ENCODE results near the gene SCRN2.

SCRN2 gene

DNA sequence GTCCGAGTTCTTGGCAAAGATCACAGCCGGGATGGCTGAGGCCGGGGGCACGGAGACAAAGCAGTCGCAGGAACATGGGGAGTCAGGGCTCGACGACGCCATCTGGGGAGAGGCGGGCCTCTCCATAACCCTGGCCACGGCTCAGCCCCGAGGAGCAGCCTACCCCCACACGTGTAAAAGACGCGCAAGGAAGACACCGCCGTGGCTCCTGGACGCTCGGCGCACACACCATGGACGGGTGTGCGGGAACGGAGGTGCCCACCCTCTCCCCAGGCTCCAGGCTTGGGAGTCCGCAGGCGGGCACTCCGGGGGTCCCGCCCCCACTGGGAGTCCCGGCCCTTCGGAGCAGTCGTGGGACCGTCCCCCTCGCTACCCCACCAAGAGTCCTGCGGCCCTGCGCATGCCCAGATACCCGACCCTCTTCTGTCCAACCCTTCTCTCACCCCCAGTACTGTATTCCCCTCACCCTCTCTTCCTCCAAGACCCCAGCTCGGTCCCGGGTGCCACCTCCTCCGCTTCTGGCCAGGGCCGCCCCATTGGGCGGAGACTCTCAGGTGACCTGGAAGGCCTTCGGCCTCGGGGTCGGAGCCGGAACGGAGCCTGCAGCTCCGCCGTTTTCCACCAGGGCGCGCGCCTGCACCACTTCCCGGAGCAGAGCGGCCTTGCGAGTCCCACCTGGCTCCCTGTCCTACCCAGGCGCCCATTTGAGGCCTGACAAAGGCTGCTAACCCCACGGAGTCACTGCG is at the start of gene SCRN2:
TSS of gene SCRN2 (minus strand) at position 532 of the 746 bp plus-strand sequence. CDS start at position 102, 430 bp downstream.
- DNase-seq, result peak; percentile 97

DNA sequence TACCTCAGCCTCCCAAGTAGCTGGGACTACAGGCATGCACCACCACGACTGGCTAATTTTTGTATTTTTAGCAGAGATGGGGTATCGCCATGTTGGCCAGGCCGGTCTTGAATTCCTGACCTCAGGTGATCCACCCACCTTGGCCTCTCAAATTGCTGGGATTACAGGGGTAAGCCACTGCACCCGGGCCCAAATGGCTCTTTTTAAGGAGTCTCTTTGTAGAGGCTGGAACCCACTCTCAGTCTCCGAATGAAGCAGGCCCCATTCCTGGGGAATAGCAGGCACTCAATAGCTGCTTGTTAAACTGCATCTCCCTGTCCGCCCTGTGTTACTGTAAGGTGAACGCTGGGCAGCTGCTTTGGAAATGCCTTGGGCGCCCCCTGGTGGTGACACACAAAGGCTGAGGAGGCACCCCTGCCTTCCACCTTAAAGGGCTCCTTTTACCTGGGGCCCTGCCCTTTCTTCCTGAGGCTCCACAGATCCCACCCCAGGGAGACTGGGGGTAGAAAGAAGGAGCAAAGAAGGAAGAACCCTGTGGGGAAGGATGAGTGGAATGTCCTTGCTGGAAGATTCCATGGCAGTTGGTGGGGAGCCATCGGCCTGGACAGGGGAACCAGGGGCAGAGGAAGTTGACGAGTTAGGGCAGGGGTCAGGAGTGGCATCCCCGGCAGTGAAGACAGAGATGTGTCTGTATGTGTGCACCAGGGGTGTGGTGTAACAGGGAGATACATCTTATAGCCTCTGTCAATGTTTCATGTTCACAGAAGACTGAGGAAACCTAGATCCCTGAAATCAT is 48.9 kb upstream of the SCRN2 start:
- DNase-seq, result peak; percentile 98

DNA sequence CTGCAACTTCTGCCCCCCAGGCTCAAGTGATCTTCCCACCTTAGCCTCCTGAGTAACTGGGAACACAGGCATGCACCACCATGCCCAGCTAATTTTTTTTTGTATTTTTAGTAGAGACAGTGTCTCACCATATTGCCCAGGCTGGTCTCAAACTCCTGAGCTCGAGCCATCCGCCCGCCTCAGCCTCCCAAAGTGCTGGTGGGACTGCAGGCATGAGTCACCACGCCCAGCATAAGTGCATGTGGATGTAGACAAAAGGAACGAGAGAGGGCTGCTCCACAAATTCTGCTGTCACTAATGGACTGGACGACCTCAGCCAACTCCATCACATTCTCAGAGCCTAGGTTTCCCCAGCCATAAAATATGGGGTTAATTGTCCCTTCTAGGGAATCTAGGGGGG is 47.2 kb upstream of the SCRN2 start:
- DNase-seq, result no peak

DNA sequence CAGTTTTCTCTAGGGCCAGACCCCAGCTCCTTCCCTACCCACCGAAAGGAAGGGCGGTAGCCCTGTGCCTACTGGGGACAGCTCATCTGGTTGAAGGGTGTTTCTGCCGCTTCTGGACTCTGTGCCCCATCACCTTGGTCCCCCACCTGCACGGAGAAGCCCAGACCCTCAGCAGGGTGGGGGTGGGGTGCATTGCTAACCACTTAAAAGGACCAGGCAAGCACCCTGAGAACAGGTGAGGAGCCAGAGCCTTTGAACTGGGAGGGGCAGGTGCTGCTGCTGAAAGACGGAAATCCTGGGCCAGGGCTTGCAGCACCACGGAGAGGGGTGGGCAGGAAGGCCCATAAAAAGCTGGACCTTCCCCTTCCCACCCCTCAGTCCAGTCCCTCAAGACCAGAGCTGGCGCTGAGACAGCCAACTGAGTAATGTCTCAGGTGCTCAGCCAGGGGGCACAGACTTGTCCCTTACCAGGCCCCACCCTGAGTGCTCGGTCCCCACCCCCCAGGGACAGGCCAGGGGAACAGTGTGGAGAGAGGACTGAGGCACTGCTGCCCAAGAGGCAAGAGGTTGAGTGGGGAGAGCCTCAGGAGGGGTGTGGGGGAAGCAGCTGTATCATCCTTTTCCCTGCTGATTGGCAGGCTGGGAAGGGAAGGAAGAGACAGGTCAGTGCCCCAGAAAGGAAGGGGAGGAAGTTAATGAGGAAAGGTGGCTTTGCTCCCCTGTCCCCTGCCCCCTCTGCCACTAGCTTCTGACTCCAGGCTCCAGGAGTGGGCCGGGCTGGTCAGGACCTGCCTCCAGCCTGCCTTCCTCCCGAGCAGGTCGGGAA is 44.0 kb upstream of the SCRN2 start:
- DNase-seq, result no peak

DNA sequence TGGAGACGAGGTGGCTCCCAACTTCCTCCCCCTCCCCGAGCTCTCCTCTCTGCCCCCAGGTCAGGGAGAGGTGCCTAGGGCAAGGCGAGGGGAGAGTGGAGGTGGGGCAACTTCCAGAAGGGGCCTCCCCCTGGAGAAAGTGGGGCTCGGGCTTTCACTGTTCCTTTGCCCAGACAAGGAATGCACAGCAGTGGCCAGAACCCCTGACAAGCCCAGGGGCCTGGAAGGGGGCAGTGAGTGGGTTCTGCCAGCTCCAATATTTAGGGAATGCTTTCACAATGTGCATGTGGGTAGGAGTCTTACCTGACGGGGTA is 43.3 kb upstream of the SCRN2 start:
- no peak for DNase-seq

DNA sequence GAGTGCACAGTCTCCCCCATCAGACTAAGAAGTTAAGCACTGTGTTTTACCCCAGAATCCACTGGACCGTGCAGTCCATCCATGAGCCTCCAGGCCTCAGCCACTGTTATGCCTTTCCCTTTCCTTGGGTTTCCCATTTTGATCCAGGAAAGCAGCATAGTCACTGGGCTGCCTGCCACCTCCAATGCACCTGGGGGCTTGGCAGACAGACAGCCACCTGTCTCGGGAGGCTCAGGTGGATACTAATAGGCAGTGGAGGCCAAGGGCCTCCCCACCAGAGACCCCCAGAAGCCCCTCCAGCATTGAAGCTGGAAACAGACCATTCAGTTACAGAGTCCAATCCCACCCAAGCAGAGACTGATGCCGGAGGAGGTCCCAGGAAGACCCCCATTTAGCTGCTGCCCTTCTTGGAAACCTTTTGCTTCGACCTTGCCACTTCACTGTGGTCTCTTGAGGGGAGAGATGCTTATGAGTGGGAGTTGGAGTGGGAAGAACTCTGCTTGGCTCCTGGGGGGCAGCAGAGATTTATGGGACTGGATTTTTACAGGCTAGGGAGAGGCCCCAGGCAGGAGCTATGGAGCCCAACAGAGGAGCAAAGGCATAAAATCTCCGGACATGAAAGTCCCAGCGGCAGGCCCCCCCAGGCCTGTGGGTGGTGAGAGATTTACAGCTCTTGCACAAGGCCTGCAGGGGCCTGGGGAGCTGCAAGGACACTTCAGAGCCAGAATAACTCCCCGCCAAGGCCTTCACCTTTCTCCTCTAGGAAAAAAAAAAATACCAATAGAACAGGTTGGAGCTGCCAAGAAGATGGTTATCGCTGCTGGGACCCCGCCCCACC is 42.7 kb upstream of the SCRN2 start:
- DNase-seq, result no peak

DNA sequence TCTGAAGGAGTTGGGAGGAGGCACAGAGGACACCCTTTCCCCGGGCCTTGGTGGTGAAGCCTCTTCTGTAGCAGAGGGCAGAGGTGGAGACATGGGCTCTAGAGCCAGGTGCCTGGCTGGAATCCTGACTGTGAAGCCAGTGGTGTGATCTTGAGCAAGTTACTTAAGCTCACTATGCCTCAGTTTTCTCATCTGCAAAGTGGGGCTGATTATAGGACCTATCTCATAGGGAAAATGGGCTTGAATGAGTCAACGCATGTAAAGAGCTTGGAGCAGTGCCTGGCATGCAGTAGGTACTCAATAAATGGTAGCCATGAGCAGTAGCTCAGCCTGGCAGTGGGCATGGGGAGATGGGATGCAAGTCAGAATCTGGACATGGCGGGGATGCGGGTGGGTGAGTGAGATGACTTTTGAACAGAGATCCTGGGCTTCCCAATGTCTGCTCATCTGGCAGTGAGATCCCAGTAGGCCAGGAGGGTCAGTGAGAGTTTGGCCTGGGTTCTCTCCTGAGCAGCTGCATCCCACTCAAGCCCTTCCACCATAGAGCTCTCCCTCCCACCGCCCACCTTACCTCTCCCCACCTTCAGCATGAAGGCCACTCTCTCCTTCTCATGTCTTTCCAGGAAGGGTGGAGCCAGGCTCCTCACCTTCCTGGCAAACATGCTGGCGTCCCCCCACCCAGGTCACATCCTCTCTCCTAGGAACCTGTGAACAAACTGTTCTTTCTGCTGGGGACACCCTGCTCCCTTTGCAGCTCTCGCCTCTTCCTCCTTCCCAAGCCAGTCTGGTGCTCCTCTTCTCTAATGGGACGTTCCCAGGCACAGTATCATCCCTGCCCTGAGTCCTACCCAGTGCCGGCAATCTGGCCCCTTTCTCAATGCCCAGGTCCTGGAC is 41.9 kb upstream of the SCRN2 start:
- no peak for DNase-seq

DNA sequence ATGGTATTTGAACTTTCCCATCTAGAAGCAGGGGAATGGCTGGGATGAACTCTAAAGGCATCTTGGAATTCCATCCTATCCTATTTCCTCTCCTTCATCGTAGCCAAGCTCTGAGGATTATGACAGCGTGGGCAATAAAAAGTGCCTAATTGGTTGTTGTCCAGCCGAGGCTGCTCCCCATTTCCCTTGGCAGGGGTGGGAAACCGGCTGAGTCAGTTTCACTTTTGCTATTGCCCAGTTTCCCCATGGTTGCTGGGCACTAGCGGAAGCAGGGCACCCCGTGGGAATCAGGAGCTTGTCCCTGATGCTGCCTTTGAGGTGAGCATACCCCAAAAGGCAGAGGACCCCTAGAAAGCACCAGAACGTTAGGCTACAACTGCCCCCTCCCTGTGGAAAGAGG is 41.2 kb upstream of the SCRN2 start:
- no peak for DNase-seq

DNA sequence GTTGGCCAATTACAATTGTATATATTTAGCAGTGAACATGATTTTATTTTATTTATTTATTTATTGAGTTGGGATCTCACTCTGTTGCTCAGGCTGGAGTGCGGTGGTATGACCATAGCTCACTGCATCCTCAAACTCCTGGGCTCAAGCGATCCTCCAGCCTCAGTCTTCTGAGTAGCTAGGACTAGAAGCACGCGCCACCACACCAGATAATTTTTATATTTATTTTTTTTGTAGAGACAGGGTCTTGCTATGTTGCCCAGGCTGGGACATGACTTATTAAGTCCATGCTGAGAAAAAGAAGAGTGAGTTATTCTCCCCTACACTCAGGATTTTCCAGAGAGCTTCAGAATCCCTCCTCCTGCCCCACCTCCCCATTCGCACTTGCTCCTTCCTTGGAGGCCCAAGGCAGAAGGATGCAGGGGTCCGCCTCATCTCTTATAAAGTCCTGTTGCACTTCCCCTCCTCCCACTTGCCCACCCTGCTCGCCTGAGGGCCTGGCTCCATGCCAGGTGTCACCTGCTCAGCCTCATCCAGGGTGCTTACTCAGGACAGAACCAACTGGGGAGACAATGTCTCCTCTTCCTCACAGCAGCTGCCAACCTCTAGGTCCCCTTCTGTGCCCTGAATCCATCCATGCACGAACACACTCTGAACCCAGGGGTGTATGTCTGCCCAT is 38.8 kb upstream of the SCRN2 start:
- no peak for DNase-seq

DNA sequence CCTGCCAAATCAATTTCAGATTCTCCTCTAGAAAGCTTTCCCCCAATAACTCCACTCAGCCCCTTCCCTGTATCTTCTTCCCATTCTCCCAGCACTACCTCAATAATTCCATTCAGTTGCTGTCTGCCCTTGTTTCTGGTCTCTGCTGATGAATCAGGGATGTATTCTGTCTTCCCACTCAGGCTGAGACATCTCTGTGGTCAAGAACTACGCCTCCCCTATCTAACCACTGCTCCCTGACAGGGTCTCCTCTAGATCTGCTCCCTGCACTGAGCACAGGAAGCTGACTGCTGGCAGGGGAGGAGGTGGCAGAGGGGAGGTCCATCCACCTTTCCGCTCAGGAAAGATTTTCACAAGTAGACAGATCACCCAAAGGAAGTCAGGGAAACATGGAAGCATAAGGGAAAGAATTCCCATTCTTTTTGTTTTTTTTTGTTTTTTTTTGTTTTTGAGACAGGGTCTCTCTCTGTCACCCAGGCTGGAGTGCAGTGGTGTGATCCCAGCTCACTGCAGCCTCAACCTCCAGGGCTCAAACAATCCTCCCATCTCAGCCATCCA is 38.0 kb upstream of the SCRN2 start:
- peak; percentile 33 for DNase-seq

DNA sequence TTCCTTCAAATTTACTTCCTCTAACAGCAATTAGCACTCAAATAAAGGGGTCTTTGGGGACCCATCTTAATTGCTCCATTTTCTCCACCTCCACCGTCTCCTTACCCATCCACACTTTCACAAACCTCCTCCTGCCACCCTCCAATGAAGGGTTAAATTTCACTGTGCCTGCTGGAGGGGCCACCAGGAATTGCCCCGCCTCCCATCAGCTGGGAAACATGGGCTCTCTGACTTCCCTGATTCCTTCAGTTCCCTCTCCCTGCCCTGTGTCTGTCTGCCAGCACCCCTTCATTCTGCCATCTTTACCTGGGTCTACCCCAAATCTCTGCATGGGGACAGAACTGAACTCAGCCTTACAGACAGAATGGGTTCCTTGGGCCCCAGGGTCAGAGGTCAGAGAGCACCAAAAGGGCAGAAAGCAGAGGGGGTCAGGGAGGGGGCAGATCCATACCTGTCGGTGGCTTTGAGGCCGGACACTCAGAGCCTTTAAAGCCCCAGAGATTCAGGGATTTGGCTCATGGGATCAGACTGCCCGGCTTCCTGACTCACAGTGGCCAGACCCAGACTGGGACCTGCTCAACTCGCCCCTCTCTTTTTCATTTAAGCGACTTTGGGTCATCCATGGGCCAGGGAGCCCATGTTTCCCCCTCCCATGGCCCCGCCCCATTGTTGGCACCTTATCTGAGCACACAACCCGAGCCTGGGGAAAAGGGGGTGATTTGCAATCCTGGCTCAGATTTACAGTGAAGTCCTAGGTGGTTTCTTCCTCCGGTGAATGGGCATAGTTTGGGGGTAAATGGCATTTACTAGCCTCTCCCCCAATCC is 37.3 kb upstream of the SCRN2 start:
- no peak for DNase-seq

DNA sequence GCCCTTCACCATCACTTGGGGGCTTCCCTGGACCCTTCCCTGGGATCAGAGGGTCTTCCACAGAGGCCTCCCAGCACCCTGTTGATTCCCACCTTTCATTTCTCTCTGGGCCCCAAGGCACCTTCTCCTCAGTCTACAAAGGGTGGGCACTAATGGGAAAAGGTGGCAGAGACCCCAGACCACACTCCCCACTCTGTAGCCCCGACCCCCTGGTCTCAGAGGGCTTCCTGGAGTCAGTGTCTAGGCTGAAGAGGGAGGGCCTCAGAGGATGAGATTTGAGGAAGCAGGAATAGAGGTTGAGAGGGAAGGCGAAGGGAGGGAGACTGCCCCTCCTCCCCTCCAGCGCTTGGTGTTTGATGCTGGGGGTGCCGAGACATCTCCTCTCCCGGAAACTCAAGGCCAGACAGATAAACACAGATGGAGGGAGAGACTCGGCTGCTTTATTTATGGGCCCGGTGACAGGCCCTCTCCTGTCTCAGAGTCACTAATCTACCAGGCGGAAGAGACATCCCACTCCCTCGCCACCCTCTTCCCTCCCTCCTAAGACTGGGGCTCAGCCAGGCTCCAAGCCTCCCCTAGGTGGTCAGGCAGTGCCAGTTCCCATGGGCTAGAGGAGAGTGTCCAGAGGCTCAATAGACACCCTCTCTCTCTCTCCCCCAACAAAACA is 36.4 kb upstream of the SCRN2 start:
- no peak for DNase-seq

DNA sequence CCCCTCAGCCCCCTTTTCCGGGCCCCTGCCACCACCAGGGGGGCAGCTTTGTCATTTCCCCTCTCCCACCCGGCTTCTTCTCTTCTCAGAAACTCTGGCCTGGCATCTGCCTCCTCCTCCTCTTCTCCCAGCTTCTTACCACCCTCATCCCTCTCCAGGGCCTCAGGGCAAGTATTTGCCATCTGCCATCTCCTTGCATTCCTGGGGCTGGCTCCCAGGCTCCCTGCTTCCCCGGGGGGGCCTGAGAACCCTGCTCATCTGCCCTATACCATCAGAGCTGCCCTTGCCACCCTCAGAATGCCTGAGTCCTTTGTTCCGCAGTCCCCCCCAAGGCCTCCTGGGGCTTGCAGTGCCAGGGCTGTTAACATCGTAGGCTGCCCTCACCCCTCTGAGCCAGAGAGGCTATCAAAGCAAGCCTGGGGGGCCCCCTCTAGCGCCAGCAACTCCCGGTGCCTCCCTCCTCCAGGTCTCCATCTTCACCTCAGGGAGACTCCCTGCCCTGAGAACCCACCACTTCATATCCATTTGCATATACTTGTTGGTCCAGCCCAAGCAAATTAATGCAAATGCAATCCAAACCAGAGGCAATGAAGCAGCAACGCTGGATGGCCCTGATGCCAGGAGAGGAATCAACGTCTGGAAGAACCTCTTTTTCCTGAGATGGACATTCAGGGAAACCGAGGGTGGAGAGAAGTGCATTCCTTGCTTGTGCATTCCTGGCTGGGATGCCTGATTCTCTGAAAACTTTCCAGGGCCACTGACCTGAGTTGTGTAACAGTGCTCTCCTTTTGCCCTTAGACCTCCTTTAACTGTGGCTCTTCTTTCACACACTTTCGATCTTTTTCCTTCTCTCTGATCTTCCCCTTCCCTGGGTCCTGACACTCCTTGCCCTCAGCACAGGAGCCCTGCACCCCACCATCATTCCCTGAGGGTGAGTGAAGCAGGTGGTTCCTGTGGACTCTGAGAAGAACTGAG is 34.2 kb upstream of the SCRN2 start:
- no peak for DNase-seq

DNA sequence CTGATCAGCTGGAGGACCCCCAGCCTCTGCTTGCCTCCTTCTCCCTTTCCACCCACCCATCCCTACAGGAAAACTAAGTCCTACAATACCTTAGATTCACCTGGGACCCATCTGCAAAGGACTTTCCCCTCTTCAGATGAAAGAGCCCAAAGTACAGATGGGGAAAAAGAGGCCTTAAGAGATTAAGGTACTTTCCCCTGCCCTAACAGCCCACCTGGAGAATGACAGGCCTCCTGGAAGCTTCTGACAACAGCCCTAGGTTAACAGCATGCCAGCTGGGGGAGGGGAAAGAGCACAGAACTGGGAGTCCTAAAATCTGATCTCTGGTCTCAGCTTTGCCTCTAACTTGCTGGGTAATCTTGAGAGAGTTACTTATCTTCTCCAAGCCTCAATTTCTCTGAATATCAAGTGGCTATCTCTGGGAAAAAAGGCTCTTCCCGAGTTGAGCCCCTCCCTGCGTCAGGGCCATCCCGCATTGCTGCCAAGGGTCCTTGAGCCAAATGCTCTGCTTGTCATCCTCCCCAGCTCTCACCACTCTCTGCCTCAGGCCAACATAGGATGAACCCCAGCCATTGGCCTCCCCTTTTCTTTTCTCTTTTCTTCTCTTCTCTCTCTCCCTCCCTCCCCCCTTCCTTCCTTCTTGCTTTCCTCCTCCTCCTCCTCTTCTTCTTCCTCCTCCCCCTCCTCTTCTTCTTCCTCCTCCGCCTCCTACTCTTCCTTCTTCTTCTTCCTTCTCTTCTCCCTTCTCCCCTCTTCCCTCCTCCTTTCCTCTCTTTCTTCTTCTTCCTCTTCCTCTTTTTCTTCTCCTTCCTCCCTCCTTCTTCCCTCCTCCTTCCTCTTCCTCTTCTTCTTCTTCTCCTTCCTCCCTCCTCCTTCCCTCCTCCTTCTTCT is 32.4 kb upstream of the SCRN2 start:
- DNase-seq, result no peak

DNA sequence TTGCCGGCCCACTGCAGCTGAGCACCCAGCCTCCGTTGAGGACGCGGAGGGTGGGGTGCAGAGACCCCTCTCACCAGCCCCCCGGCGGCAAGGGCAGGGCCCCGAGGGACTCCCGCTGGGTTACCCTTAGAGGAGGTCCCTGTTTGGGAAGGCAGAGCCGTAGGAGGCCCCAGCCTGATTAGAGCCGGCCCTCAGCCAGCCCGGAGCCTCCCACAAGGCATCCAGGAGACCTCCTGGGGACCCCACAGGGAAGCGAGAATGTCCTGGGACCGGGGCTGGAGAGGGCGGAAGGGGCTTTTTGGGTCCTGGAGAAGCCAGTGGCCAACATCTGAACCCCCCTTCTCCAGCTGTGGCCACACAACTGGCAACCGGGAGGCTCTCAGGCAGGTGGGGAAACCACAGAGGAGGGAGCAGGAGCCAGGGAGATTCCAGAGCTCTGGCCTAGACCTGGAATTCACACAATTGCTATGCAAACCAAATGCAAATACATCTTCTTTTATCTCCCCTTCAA is 31.6 kb upstream of the SCRN2 start:
- no peak for DNase-seq

DNA sequence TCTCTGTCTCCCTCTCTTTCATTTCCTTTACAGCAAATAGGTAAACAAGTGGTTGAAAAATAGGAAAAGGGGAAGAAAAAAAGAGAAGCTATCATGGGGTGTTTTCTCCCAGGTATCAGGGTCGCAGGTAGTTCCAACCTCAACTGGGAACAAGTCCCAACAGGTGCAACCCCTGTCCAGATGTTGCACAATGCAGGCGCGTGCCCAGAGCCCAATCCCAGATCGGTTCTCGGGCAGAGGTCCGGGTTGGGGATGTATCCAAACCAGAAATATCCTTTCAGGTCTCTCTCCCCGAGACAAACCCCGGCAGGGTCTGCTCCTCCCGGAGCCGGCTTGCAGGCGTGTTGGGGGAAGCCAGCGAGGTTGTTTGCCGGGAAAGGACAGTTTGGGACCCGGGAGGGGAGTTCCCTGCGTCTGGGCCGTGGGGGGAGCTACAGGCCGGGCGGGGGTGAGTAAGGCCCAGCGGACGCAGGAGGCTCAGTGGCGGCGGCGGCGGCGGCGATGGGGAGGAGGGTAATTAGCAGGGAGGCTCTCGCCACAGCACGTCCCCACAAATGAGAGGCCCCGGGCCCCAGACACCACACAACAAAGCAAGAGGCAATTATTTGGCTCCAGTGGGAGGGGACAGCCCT is 31.1 kb upstream of the SCRN2 start:
- DNase-seq, result no peak

Data from stimulated activated CD8-positive, alpha-beta memory T cell treated with anti-CD3 and anti-CD28 coated beads, Interleukin-4, amount 100 ng/mL, for 48 hours (primary cell).